B cell (primary cell): Measurements from ENCODE around the gene COL28A1. TPM values are rescaled to one million over a fixed set of nuclear protein-coding genes. Genes with fewer than 3 reads are reported as not detected.

Source experiments
- ATAC-seq: fragments of 200-7000 bp; cut with Tn5 transposase; one replicate; pipeline ENCODE4 v1.10.0; 2021; ENCODE audit warnings: low read depth, mild to moderate bottlenecking, moderate number of reproducible peaks, moderate library complexity
- CTCF ChIA-PET: fragments of 350-600 bp; sonication (Branson Sonifier 250); formaldehyde crosslinking; loops from one replicate; lab custom pipeline; 2021; ENCODE audit warnings: antibody characterized with exemption, inconsistent platforms; lab: Charles Lee
- POLR2A ChIA-PET: fragments of 350-600 bp; sonication (Branson Sonifier 250); formaldehyde crosslinking; loops from one replicate; lab custom pipeline; 2021; ENCODE audit warnings: antibody characterized with exemption; lab: Charles Lee
- DNase-seq: peaks from one replicate; pipeline ENCODE4 v3.0.0; 2013
- H2AFZ ChIP-seq: 2 replicates; pipeline ENCODE4 v1.6.1; 2012; ENCODE audit warnings: mild to moderate bottlenecking, low read depth, low read length; ENCODE audit not compliant: insufficient read depth, poor library complexity, severe bottlenecking
- H3K27ac ChIP-seq, 2 donors: 1 replicate in 1 of 2; 2 replicates in 1 of 2; pipeline ENCODE4 v1.5.1; 2012 to 2013; ENCODE audit warnings: low read length in 2 of 2, mild to moderate bottlenecking in 2 of 2, moderate library complexity in 1 of 2
- H3K27me3 ChIP-seq, 4 experiments: fragments of 200-600 bp in 1 of 4; sonication (generic) in 1 of 4; replicated peaks in 1 of 4; 1 replicate in 2 of 4; 2 replicates in 2 of 4; pipeline versions ENCODE4 v1.6.1 to v1.7.0; 2013 to 2016; ENCODE audit warnings: low read length in 3 of 4, mild to moderate bottlenecking in 2 of 4, mixed read lengths in 1 of 4, moderate library complexity in 1 of 4; ENCODE audit not compliant: insufficient read depth in 4 of 4, control insufficient read depth in 3 of 4; ENCODE audit errors: control extremely low read depth in 1 of 4
- H3K36me3 ChIP-seq, 2 experiments: replicated peaks in 1 of 2; 1 replicate in 1 of 2; 2 replicates in 1 of 2; pipeline versions ENCODE4 v1.6.1 to v1.7.1; 2013; ENCODE audit warnings: low read length in 1 of 2; ENCODE audit not compliant: insufficient read depth in 2 of 2, control insufficient read depth in 1 of 2; ENCODE audit errors: control extremely low read depth in 1 of 2, extremely low read depth in 1 of 2
- H3K4me1 ChIP-seq, 2 donors: fragments of 200-600 bp in 1 of 2; sonication (generic) in 1 of 2; 1 replicate in 1 of 2; 2 replicates in 1 of 2; pipeline versions ENCODE4 v1.5.1 to v1.6.1; 2013 to 2017; ENCODE audit warnings: low read length in 2 of 2; ENCODE audit not compliant: control insufficient read depth in 2 of 2, insufficient read depth in 2 of 2
- H3K4me2 ChIP-seq: replicated peaks from 2 replicates; pipeline ENCODE3; 2012; ENCODE audit warnings: mild to moderate bottlenecking, low read depth, low read length; ENCODE audit not compliant: poor library complexity, severe bottlenecking
- H3K4me3 ChIP-seq, 5 experiments: fragments of 200-600 bp in 1 of 5; sonication (generic) in 1 of 5; 1 replicate in 3 of 5; 2 replicates in 2 of 5; pipeline versions ENCODE4 v1.5.1 to v1.7.0; 2011 to 2016; ENCODE audit warnings: low read length in 4 of 5, mild to moderate bottlenecking in 4 of 5, low read depth in 2 of 5, control low read depth in 1 of 5, moderate library complexity in 1 of 5; ENCODE audit not compliant: insufficient read depth in 1 of 5; ENCODE audit errors: control extremely low read depth in 1 of 5, extremely low read depth in 1 of 5
- H3K79me2 ChIP-seq: fragments of 200-600 bp; sonication (generic); one replicate; pipeline ENCODE4 v1.6.0; 2016; ENCODE audit warnings: low read length; ENCODE audit not compliant: control insufficient read depth, insufficient read depth
- H3K9ac ChIP-seq: fragments of 200-600 bp; sonication (generic); 2 replicates; pipeline ENCODE4 v1.6.1; 2017; ENCODE audit warnings: mild to moderate bottlenecking, low read length, moderate library complexity
- H3K9me3 ChIP-seq, 3 donors: one replicate each; pipeline versions ENCODE4 v1.6.1 to v1.7.1; 2013; ENCODE audit warnings: low read length in 2 of 3; ENCODE audit not compliant: control insufficient read depth in 2 of 3, insufficient read depth in 1 of 3; ENCODE audit errors: control extremely low read depth in 1 of 3
- H4K20me1 ChIP-seq: 2 replicates; pipeline ENCODE4 v1.6.0; 2012; ENCODE audit warnings: mild to moderate bottlenecking, low read length; ENCODE audit not compliant: insufficient read depth, control insufficient read depth, poor library complexity, severe bottlenecking
- H3K27ac Mint-ChIP-seq: one replicate; pipeline ENCODE4 v1.8.0; 2021; ENCODE audit warnings: mixed read lengths
- H3K27me3 Mint-ChIP-seq: one replicate; pipeline ENCODE4 v1.8.0; 2021; ENCODE audit warnings: mixed read lengths
- H3K4me1 Mint-ChIP-seq: one replicate; pipeline ENCODE4 v1.8.0; 2021; ENCODE audit warnings: mixed read lengths
- H3K4me3 Mint-ChIP-seq: one replicate; pipeline ENCODE4 v1.8.0; 2021; ENCODE audit warnings: mixed read lengths
- H3K9me3 Mint-ChIP-seq: one replicate; pipeline ENCODE4 v1.8.0; 2022; ENCODE audit warnings: mixed read lengths; ENCODE audit not compliant: insufficient read depth
- EZH2 ChIP-seq: IDR thresholded peaks from 2 replicates; pipeline ENCODE4 v1.6.1; 2012; ENCODE audit warnings: borderline replicate concordance, low read depth, mild to moderate bottlenecking, moderate library complexity, low read length; ENCODE audit not compliant: insufficient read depth, poor library complexity, severe bottlenecking
- WGBS: methylation state at CpG from one replicate; pipeline ENCODE4 v1.1.5; 2013; ENCODE audit warnings: missing lambda C conversion rate; ENCODE audit not compliant: insufficient coverage; 5-methylcytosine and 5-hydroxymethylcytosine counted together
- intact Hi-C: fragments of 100-400 bp; cut with micrococcal nuclease; formaldehyde crosslinking; loops from one replicate; pipeline ENCODE4 v1.10.0; 2022
- polyA plus RNA-seq: library from polyadenylated mRNA; depleted of rRNA; stranded (reverse); fragments of >200 nt; gene quantifications from 2 replicates; pipeline ENCODE4 v1.2.3, GENCODE V29; 2012
- total RNA-seq, 2 donors: library from RNA; stranded (reverse); fragments of 120-200 nt in 1 of 2; gene quantifications; 1 replicate in 1 of 2; 2 replicates in 1 of 2; pipeline versions ENCODE4 v1.2.3 to v1.2.4, GENCODE V29; 2013 to 2022
- TF ChIP-seq, protein P1 (sequence below): fragments of 200-600 bp; IDR thresholded peaks from one replicate; pipeline ENCODE4 v1.8.0; 2022; ENCODE audit warnings: antibody characterized with exemption, mild to moderate bottlenecking

The COL28A1 gene
- total and polyA plus RNA-seq, 2 donors (not counting 1 experiment from before 2014, with no cell fraction given) = 0.18 to 0.67 TPM

DNA sequence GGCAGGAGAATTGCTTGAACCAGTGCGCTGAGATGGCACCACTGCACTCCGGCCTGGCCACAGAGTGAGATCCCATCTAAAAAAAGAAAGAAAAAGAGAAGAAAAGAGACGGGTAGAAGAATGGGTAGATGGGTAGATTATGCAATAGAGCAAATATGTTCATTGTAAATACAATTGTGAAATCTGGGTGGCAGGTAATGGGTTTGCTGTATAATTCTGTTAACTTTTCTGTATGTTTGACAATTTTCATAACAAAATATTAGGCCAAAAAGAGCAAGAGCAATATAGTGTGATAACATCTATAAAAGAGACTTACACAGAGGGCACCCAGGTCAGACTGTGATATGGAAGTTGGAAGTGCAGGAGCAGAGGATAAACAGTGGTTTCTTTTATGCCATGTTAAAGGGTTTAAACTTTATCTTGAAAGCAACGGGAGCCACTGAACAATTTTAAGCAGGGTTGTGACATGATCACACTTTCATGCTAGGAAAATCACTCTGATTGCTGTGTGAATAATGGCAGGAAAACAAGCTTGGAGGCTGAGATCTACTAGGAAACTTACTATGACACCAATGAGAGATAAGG, 6.7 kb upstream of the COL28A1 start:
- Histone ChIP-seq H3K4me1 (no peaks in the 10 kb centered on the region), H3K36me3 (no peaks in the 10 kb centered on the region), H4K20me1 (no peaks in the 10 kb centered on the region), H2AFZ (no peak overlapping the region), H3K79me2 (no peaks in the 10 kb centered on the region), H3K4me2 (no peak overlapping the region), H3K4me3 (no peak overlapping the region), H3K9me3 (no peaks in the 10 kb centered on the region), H3K27ac (no peak overlapping the region), H3K9ac (no peak overlapping the region), H3K27me3 (no peaks in the 10 kb centered on the region)
- no peak overlapping the region for H3K27ac Mint-ChIP-seq
- no peaks in the 10 kb centered on the region for H3K27me3 Mint-ChIP-seq
- no peaks in the 10 kb centered on the region for H3K4me1 Mint-ChIP-seq
- TF ChIP-seq, protein P1, sequence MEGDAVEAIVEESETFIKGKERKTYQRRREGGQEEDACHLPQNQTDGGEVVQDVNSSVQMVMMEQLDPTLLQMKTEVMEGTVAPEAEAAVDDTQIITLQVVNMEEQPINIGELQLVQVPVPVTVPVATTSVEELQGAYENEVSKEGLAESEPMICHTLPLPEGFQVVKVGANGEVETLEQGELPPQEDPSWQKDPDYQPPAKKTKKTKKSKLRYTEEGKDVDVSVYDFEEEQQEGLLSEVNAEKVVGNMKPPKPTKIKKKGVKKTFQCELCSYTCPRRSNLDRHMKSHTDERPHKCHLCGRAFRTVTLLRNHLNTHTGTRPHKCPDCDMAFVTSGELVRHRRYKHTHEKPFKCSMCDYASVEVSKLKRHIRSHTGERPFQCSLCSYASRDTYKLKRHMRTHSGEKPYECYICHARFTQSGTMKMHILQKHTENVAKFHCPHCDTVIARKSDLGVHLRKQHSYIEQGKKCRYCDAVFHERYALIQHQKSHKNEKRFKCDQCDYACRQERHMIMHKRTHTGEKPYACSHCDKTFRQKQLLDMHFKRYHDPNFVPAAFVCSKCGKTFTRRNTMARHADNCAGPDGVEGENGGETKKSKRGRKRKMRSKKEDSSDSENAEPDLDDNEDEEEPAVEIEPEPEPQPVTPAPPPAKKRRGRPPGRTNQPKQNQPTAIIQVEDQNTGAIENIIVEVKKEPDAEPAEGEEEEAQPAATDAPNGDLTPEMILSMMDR = no peak
- TF ChIP-seq EZH2 = no peak
- ChIA-PET CTCF (interaction anchor here (0.7 to 6.1 kb wide), 12 partner anchors 8 to 754 kb away, joined by 3 to 115 read pairs (median 4); partner anchors contain the start of gene C1GALT1), POLR2A (no interaction called here)
- intact Hi-C loops = no loop called here
- no peaks in the 10 kb centered on the region for H3K9me3 Mint-ChIP-seq
- H3K4me3 Mint-ChIP-seq = no peak overlapping the region
- WGBS = 100% methylated on average over 2 of the region's 4 CpGs
- DNase-seq = no peak
- no peak for ATAC-seq

DNA sequence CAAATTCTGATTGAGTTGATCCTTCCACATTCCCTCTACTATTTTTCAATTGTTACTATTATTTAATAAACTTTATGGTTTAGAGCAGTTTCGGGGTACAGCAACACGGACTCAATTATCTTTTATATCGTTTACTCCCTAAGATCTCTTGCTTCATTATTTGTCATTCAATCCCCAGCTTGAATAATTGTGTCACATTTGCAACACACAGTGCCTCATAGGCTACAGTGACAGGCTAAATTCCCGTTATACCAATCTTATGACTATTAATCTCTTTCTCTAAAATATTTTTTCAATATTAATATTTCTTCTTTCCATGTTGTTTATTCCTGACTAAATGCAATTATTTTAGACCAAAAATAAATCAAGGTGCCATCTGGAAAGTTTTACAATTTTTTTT, 4.0 kb upstream of the COL28A1 start:
- H3K4me3 ChIP-seq = no peak overlapping the region
- no peaks in the 10 kb centered on the region for H3K79me2 ChIP-seq
- no peaks in the 10 kb centered on the region for H3K9me3 Mint-ChIP-seq
- H3K4me1 ChIP-seq = no peaks in the 10 kb centered on the region
- 90% methylated on average over 2 of the region's 4 CpGs for WGBS
- H3K27me3 Mint-ChIP-seq = peaks cover 4% of the 10 kb centered on the region
- no peaks in the 10 kb centered on the region for H4K20me1 ChIP-seq
- intact Hi-C loops = loop anchor here (2.0 kb wide), 5 partner anchors 115 to 677 kb away; partner anchors contain the start of gene C1GALT1
- H3K9ac ChIP-seq = no peak overlapping the region
- CTCF ChIA-PET = interaction anchor here (4.5 to 6.1 kb wide), 2 partner anchors 114 to 435 kb away, joined by 19 to 115 read pairs; no protein-coding TSS in a partner anchor
- no peak overlapping the region for H3K4me2 ChIP-seq
- no peaks in the 10 kb centered on the region for H3K9me3 ChIP-seq
- H2AFZ ChIP-seq = no peak overlapping the region
- H3K4me3 Mint-ChIP-seq = no peak overlapping the region
- DNase-seq = no peak
- H3K27ac Mint-ChIP-seq = no peak overlapping the region
- no peak overlapping the region for H3K27ac ChIP-seq
- ATAC-seq = no peak
- H3K27me3 ChIP-seq = peaks cover 0 to 3% (median 1%) of the 10 kb centered on the region in 4 experiments
- TF ChIP-seq, protein P1 = no peak
- TF ChIP-seq EZH2 = no peak
- POLR2A ChIA-PET = no interaction called here
- H3K36me3 ChIP-seq = no peaks in the 10 kb centered on the region
- H3K4me1 Mint-ChIP-seq = no peaks in the 10 kb centered on the region
